ENCODE data around the gene SLCO2A1. TPM values are rescaled to one million over a fixed set of nuclear protein-coding genes. Genes with fewer than 3 reads are reported as not detected.

SLCO2A1 gene
- polyA plus RNA-seq, 1 donor (not counting 4 experiments of a cell fraction or from before 2014, with no cell fraction given) = 0.80 TPM

- H2AFZ ChIP-seq (ENCODE audit: control insufficient read depth, low read length) = no peak overlapping the region
- TF ChIP-seq EZH2 (IDR thresholded peaks at IDR 0.05; ENCODE audit: low read length) (no peak), CTCF (optimal IDR thresholded peaks at IDR 0.05 in 1 of 3, IDR thresholded peaks at IDR 0.05 in 1 of 3, conservative IDR thresholded peaks at IDR 0.05 in 1 of 3; ENCODE audit: extremely low read depth in 1 of 3, insufficient read depth in 2 of 3, low read length in 3 of 3) (no peak)
- H3K27ac ChIP-seq (ENCODE audit: control insufficient read depth, insufficient read depth, low read length) = no peak overlapping the region
- H3K9ac ChIP-seq (ENCODE audit: control insufficient read depth, extremely low read depth, insufficient read depth, low read length) = no peak overlapping the region
- dilution Hi-C loops (cut with MboI; ENCODE audit: extremely low pct_ligation_motif_present, low sequenced_read_pairs) = no loop called here
- no peak overlapping the region for H3K4me2 ChIP-seq (ENCODE audit: control insufficient read depth, extremely low read depth, insufficient read depth, low read depth, low read length)
- H3K4me1 ChIP-seq (ENCODE audit: control insufficient read depth, extremely low read depth, insufficient read depth, low read length) = no peaks in the 10 kb centered on the region
- no peak for DNase-seq (ENCODE audit: low read depth, low spot score)
- no peaks in the 10 kb centered on the region for H3K9me1 ChIP-seq (ENCODE audit: control insufficient read depth, extremely low read depth, insufficient read depth, low read length)
- no peaks in the 10 kb centered on the region for H3K79me2 ChIP-seq (ENCODE audit: control insufficient read depth, insufficient read depth, low read length)
- peaks cover 35% of the 10 kb centered on the region for H3K27me3 ChIP-seq (ENCODE audit: control insufficient read depth, extremely low read depth, insufficient read depth, low read length)
- H3K9me3 ChIP-seq (ENCODE audit: control insufficient read depth, low read depth, low read length) = no peaks in the 10 kb centered on the region
- FAIRE-seq = no peak
- no peaks in the 10 kb centered on the region for H3K36me3 ChIP-seq (ENCODE audit: control insufficient read depth in 2 of 2, extremely low read depth in 1 of 2, insufficient read depth in 2 of 2, low read length in 2 of 2)
- H4K20me1 ChIP-seq (ENCODE audit: control insufficient read depth, extremely low read depth, insufficient read depth, low read length) = no peaks in the 10 kb centered on the region
- no peak overlapping the region for H3K4me3 ChIP-seq (ENCODE audit: control insufficient read depth in 2 of 3, extremely low read depth in 1 of 3, insufficient read depth in 2 of 3, low read depth in 1 of 3, low read length in 3 of 3)
Measured at GRCh38 chr3:133967992-133968892, 61.5 kb downstream of the SLCO2A1 start.

- Histone ChIP-seq H3K9me3 (ENCODE audit: control insufficient read depth, low read depth, low read length) (no peaks in the 10 kb centered on the region), H3K9me1 (ENCODE audit: control insufficient read depth, extremely low read depth, insufficient read depth, low read length) (no peaks in the 10 kb centered on the region), H3K27ac (ENCODE audit: control insufficient read depth, insufficient read depth, low read length) (no peak overlapping the region), H3K4me2 (ENCODE audit: control insufficient read depth, extremely low read depth, insufficient read depth, low read depth, low read length) (no peak overlapping the region), H3K4me3 (ENCODE audit: control insufficient read depth in 2 of 3, extremely low read depth in 1 of 3, insufficient read depth in 2 of 3, low read depth in 1 of 3, low read length in 3 of 3) (no peak overlapping the region), H3K36me3 (ENCODE audit: control insufficient read depth in 2 of 2, extremely low read depth in 1 of 2, insufficient read depth in 2 of 2, low read length in 2 of 2) (no peaks in the 10 kb centered on the region), H3K4me1 (ENCODE audit: control insufficient read depth, extremely low read depth, insufficient read depth, low read length) (peaks cover 4% of the 10 kb centered on the region), H3K79me2 (ENCODE audit: control insufficient read depth, insufficient read depth, low read length) (no peaks in the 10 kb centered on the region), H3K27me3 (ENCODE audit: control insufficient read depth, extremely low read depth, insufficient read depth, low read length) (peaks cover 36% of the 10 kb centered on the region), H2AFZ (ENCODE audit: control insufficient read depth, low read length) (no peak overlapping the region), H4K20me1 (ENCODE audit: control insufficient read depth, extremely low read depth, insufficient read depth, low read length) (no peaks in the 10 kb centered on the region), H3K9ac (ENCODE audit: control insufficient read depth, extremely low read depth, insufficient read depth, low read length) (no peak overlapping the region)
- DNase-seq (ENCODE audit: low read depth, low spot score) (no peak), FAIRE-seq (no peak)
- no peak for TF ChIP-seq CTCF (optimal IDR thresholded peaks at IDR 0.05 in 1 of 3, IDR thresholded peaks at IDR 0.05 in 1 of 3, conservative IDR thresholded peaks at IDR 0.05 in 1 of 3; ENCODE audit: extremely low read depth in 1 of 3, insufficient read depth in 2 of 3, low read length in 3 of 3)
- no peak for TF ChIP-seq EZH2 (IDR thresholded peaks at IDR 0.05; ENCODE audit: low read length)
- dilution Hi-C loops (cut with MboI; ENCODE audit: extremely low pct_ligation_motif_present, low sequenced_read_pairs) = no loop called here
Measured at GRCh38 chr3:133966954-133967353, 62.8 kb downstream of the SLCO2A1 start.

Measured in keratinocyte (primary cell).